IPS DF 19.7 (cell line): ENCODE results near the gene DUSP14.

Source experiments
- DNase-seq: peaks from one replicate; pipeline ENCODE4 v3.0.0-alpha.2; 2013; ENCODE audit warnings: low read depth, low spot score

The DUSP14 gene

GRCh38 chr17:37558299-37558698 lies 68.6 kb downstream of the DUSP14 start:
- no peak for DNase-seq

GRCh38 chr17:37562016-37562745 lies 72.5 kb downstream of the DUSP14 start:
- no peak for DNase-seq
